ENCODE results near the gene AGTPBP1.

GRCh38 chr9:85543196-85543595 lies 198.6 kb downstream of the AGTPBP1 start:
- TF ChIP-seq CTCF (IDR thresholded peaks at IDR 0.05) (no peak), POLR2A (IDR thresholded peaks at IDR 0.05) (no peak)
